Mucosa of descending colon (tissue), 3 donors: ENCODE results near the gene TGFBI. TPM values are rescaled to one million over a fixed set of nuclear protein-coding genes. Genes with fewer than 3 reads are reported as not detected.

Source experiments
- ATAC-seq: fragments of 200-7000 bp; cut with Tn5 transposase; one replicate; pipeline ENCODE4 v1.9.1; 2020; ENCODE audit warnings: mild to moderate bottlenecking, moderate library complexity
- DNase-seq, 3 donors: peaks; one replicate each; pipeline ENCODE4 v3.0.0-alpha.2; 2020
- H3K36me3 ChIP-seq: fragments of 200-600 bp; one replicate; pipeline ENCODE4 v1.8.0; 2021; ENCODE audit warnings: low read depth, mild to moderate bottlenecking
- H3K4me1 ChIP-seq: fragments of 200-600 bp; one replicate; pipeline ENCODE4 v1.8.0; 2021; ENCODE audit warnings: low read depth, mild to moderate bottlenecking
- H3K4me3 ChIP-seq: fragments of 200-600 bp; one replicate; pipeline ENCODE4 v1.8.0; 2021; ENCODE audit warnings: mild to moderate bottlenecking
- H3K9me3 ChIP-seq: fragments of 200-600 bp; one replicate; pipeline ENCODE4 v1.8.0; 2021; ENCODE audit warnings: mild to moderate bottlenecking
- CTCF ChIP-seq: fragments of 200-600 bp; IDR thresholded peaks from one replicate; pipeline ENCODE4 v1.8.0; 2022; ENCODE audit warnings: antibody characterized with exemption, mild to moderate bottlenecking
- intact Hi-C, 2 donors: fragments of 100-400 bp; cut with DNase I in 1 of 2; cut with micrococcal nuclease in 1 of 2; formaldehyde crosslinking; loops; one replicate each; pipeline versions ENCODE4 v1.11.0 to v1.11.1; 2022; cut with DNase I, micrococcal nuclease
- total RNA-seq, 3 donors: library from RNA; stranded (reverse); fragmentation: NEBNext Ultra II Directional in 2 of 3; extraction: Animal tissue kit (Norgen Biotek cat#: 25700) in 2 of 3; gene quantifications; one replicate each; pipeline versions ENCODE4 v1.2.1 to v1.2.4, GENCODE V29; 2021 to 2023
- donor health status: DM: no; HTN: no; CAD: no; lungs with moderate emphysema.
- donor health status: DM: no; HTN: no; CAD: no.
- donor health status: DM: no; HTN: yes; CAD: no.

The TGFBI gene
- total RNA-seq, 3 donors from 2014 or later: 26.8 to 77.1 (median 47.0) TPM

GRCh38 chr5:136073714-136074529 lies 45.1 kb downstream of the TGFBI start:
- ATAC-seq: no peak
- H3K36me3 ChIP-seq: no peaks in the 10 kb centered on the region
- no peak overlapping the region for H3K4me3 ChIP-seq
- intact Hi-C loops: no loop called here
- no peak for TF ChIP-seq CTCF
- H3K4me1 ChIP-seq: no peaks in the 10 kb centered on the region
- no peak for DNase-seq
- H3K9me3 ChIP-seq: no peaks in the 10 kb centered on the region

- Histone ChIP-seq H3K4me3 (no peak overlapping the region), H3K36me3 (no peaks in the 10 kb centered on the region), H3K9me3 (no peaks in the 10 kb centered on the region), H3K4me1 (no peaks in the 10 kb centered on the region)
- no peak for ATAC-seq
- no peak for DNase-seq
- intact Hi-C loops: no loop called here
- TF ChIP-seq CTCF: no peak
Observed at GRCh38 chr5:136075466-136075891, 46.7 kb downstream of the TGFBI start.

GRCh38 chr5:136076067-136076466 lies 47.3 kb downstream of the TGFBI start:
- H3K36me3 ChIP-seq: no peaks in the 10 kb centered on the region
- no peaks in the 10 kb centered on the region for H3K9me3 ChIP-seq
- no peaks in the 10 kb centered on the region for H3K4me1 ChIP-seq
- DNase-seq (no peak), ATAC-seq (no peak)
- intact Hi-C loops: no loop called here
- TF ChIP-seq CTCF: no peak
- H3K4me3 ChIP-seq: no peak overlapping the region

GRCh38 chr5:136076881-136077445 lies 48.2 kb downstream of the TGFBI start:
- ATAC-seq (no peak), DNase-seq (no peak)
- intact Hi-C loops: no loop called here
- H3K36me3 ChIP-seq: no peaks in the 10 kb centered on the region
- no peaks in the 10 kb centered on the region for H3K4me1 ChIP-seq
- H3K9me3 ChIP-seq: no peaks in the 10 kb centered on the region
- TF ChIP-seq CTCF: no peak
- H3K4me3 ChIP-seq: no peak overlapping the region

GRCh38 chr5:136079195-136079985 lies 50.6 kb downstream of the TGFBI start:
- no peak for TF ChIP-seq CTCF
- intact Hi-C loops: no loop called here
- DNase-seq: no peak
- Histone ChIP-seq H3K9me3 (no peaks in the 10 kb centered on the region), H3K4me3 (no peak overlapping the region), H3K36me3 (no peaks in the 10 kb centered on the region), H3K4me1 (no peaks in the 10 kb centered on the region)
- ATAC-seq: no peak
